Natural killer cell treated with Interleukin-12 subunit alpha and Interleukin-12 subunit beta and Interleukin-15 and Interleukin-18, amount 100 ng/mL, for 72 hours (primary cell): ENCODE measurements around the gene CDSN. TPM values are rescaled to one million over a fixed set of nuclear protein-coding genes. Genes with fewer than 3 reads are reported as not detected.

ENCODE experiments used
- ATAC-seq, 2 donors: fragments of 150-1000 bp; cut with Tn5 transposase in 1 of 2; sonication (Bioruptor Pico), chemical (Tn5 transposase) in 1 of 2; 2 replicates each; pipeline ENCODE4 v1.10.0; 2021
- DNase-seq: peaks from one replicate; pipeline ENCODE4 v3.0.0; 2022; ENCODE audit warnings: low spot score
- H3K27ac Mint-ChIP-seq, 2 donors: 1 replicate in 1 of 2; 2 replicates in 1 of 2; pipeline ENCODE4 v1.8.0; 2022; ENCODE audit warnings: mixed read lengths in 2 of 2, mild to moderate bottlenecking in 1 of 2, moderate library complexity in 1 of 2
- H3K27me3 Mint-ChIP-seq, 2 donors: 1 replicate in 1 of 2; 2 replicates in 1 of 2; pipeline ENCODE4 v1.8.0; 2022; ENCODE audit warnings: mixed read lengths in 2 of 2
- H3K36me3 Mint-ChIP-seq: one replicate; pipeline ENCODE4 v1.8.0; 2022; ENCODE audit warnings: mixed read lengths
- H3K4me1 Mint-ChIP-seq, 2 donors: 1 replicate in 1 of 2; 2 replicates in 1 of 2; pipeline ENCODE4 v1.8.0; 2022; ENCODE audit warnings: low read depth in 2 of 2, mixed read lengths in 2 of 2, mild to moderate bottlenecking in 1 of 2
- H3K4me3 Mint-ChIP-seq: one replicate; pipeline ENCODE4 v1.8.0; 2022; ENCODE audit warnings: mixed read lengths
- H3K9me3 Mint-ChIP-seq: 2 replicates; pipeline ENCODE4 v1.8.0; 2022; ENCODE audit warnings: mixed read lengths
- total RNA-seq, 2 donors: library from RNA; stranded (reverse); gene quantifications; one replicate each; pipeline ENCODE4 v1.2.3, GENCODE V29; 2022

The CDSN gene
- total RNA-seq, 2 donors from 2014 or later: not detected

DNA sequence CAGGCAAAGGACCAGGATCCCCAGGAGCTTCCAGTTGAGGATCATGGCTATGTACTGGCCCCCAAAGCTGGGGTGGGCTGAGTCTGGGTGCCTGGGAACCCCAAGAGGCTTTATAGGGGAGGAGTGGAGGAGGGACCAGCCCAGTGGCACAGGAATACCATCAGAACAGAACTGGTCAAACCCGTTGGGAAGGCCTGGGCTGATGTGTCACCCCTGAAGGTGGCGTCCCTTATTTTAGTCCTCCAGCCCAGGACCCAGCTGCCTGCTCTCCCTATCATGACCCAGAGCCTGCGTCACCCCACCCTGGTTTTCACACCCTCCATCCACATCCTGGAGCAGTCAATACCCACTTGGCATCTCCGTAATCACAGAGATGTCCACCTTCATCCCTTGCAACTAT lies 18.7 kb upstream of the CDSN start, which contains the start of gene PSORS1C2:
TSS of gene PSORS1C2 (minus strand) at position 85 of the 400 bp plus-strand sequence. CDS start at position 45, 40 bp downstream.
- no peaks in the 10 kb centered on the region for H3K36me3 Mint-ChIP-seq
- H3K27me3 Mint-ChIP-seq: peaks cover 0 to 4% of the 10 kb centered on the region in 2 donors
- DNase-seq (no peak), ATAC-seq (no peak)
- H3K4me1 Mint-ChIP-seq: peaks cover 5 to 6% of the 10 kb centered on the region in 2 donors
- no peak within 1 kb of the TSS for H3K4me3 Mint-ChIP-seq
- H3K27ac Mint-ChIP-seq: peak within 1 kb of the TSS; percentile 21 to 78
- no peaks in the 10 kb centered on the region for H3K9me3 Mint-ChIP-seq

DNA sequence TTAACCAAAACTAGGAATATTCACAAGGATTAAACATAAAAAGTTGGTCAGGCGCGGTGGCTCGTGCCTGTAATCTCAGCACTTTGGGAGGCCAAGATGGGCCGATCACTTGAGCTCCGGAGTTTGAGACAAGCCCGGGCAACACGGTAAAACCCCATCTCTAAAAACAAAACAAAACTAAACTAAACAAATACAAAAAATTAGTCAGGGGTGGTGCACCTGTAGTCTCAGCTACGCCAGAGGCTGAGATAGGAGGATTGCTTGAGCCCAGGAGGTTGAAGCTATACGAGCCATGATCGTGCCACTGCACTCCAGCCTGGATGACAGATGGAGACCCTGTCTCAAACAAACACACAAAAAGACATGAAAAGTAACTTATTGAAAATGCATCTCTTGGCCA lies 15.5 kb upstream of the CDSN start:
- H3K9me3 Mint-ChIP-seq: no peaks in the 10 kb centered on the region
- peaks cover 5 to 6% of the 10 kb centered on the region in 2 donors for H3K4me1 Mint-ChIP-seq
- DNase-seq (no peak), ATAC-seq (no peak)
- H3K27ac Mint-ChIP-seq: no peak overlapping the region
- H3K36me3 Mint-ChIP-seq: no peaks in the 10 kb centered on the region
- peaks cover 0 to 4% of the 10 kb centered on the region in 2 donors for H3K27me3 Mint-ChIP-seq
- H3K4me3 Mint-ChIP-seq: no peak overlapping the region

DNA sequence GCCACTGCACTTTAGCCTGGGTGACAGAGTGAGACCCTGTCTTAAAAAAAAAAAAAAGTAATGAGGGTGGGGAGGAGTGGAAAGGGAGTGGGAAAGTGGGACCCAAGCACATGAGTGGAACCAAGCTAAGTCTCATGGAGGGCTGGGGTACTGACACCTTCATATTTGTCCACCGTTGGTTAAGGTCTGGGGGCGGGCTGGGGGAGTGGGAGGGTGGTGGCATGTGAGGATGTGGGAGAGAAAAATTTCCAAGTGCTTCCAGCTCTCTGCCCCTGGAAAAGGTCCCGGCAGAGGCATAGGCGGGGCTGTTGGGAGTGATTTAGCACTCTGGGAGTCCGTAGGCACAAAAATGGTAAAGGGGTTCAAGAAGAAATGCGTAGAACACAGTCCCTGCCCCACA lies 12.6 kb upstream of the CDSN start:
- H3K36me3 Mint-ChIP-seq: no peaks in the 10 kb centered on the region
- H3K9me3 Mint-ChIP-seq: no peaks in the 10 kb centered on the region
- H3K4me3 Mint-ChIP-seq: no peak overlapping the region
- H3K27ac Mint-ChIP-seq: no peak overlapping the region
- peaks cover 7 to 9% of the 10 kb centered on the region in 2 donors for H3K4me1 Mint-ChIP-seq
- no peak for DNase-seq
- H3K27me3 Mint-ChIP-seq: peaks cover 5 to 15% of the 10 kb centered on the region in 2 donors
- ATAC-seq: no peak

DNA sequence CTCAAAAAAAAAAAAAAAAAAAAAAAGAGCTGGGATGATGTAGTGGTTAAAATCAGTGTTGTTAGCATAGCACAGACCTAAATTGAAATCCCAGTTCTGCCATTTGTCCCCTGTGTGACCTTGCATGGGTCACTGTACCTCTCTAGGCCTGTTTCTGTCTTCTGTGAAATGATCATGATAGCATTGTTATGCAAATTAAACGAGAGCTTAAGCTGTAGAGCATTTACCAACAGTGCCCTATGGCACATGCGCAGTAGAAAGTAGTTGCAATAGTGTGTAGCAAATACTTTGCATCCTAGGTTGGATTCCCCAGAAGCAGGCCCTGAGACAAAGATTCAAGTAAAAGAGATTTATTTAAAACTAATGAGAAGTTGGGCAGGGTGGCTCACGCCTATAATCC lies 11.3 kb upstream of the CDSN start:
- Mint-ChIP-seq H3K9me3 (no peaks in the 10 kb centered on the region), H3K36me3 (no peaks in the 10 kb centered on the region), H3K27ac (no peak overlapping the region), H3K27me3 (peaks cover 7 to 15% of the 10 kb centered on the region in 2 donors), H3K4me3 (no peak overlapping the region), H3K4me1 (peaks cover 4% of the 10 kb centered on the region in 2 donors)
- ATAC-seq (no peak), DNase-seq (no peak)

DNA sequence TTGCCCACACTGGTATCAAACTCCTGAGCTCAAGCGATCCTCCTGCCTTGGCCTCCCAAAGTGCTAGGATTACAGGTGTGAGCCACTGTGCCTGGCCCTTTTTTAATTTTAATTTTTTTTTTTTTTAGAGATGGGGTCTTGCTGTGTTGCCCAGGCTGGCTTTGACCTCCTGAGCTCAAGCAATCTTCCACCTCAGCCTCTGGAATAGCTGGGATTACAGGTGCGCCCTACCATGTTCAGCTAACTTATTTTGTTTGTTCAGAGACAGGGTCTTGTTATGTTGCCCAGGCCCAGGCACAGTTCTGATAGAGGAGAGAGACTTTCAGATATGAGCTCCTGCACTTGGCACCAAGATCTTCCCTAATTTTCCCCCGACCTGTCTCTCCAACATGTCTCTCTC lies 10.5 kb upstream of the CDSN start:
- DNase-seq (no peak), ATAC-seq (no peak)
- Mint-ChIP-seq H3K27ac (no peak overlapping the region), H3K36me3 (no peaks in the 10 kb centered on the region), H3K27me3 (peaks cover 7 to 15% of the 10 kb centered on the region in 2 donors), H3K4me1 (peaks cover 4% of the 10 kb centered on the region in 2 donors), H3K9me3 (no peaks in the 10 kb centered on the region), H3K4me3 (no peak overlapping the region)

DNA sequence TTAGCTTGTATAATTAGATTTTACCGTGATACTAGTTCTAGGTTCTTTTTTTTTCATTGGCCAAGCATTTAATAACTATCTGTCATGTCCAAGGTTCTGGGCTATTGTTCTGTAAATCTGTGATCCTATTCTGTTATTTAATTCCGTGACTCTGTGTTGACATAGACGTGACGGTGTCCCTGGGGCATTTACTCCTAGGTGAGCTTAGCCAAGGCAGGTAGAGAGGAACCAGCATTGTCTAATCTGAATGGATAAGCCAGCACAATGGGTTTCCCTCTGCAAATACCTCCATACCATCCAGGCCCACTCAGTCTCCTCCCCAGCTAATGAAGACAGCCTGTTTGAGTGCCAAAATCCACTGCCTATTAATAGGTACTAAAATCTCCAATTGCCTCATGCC lies 8.9 kb upstream of the CDSN start:
- no peak overlapping the region for H3K27ac Mint-ChIP-seq
- DNase-seq: no peak
- peaks cover 4% of the 10 kb centered on the region in 2 donors for H3K4me1 Mint-ChIP-seq
- no peaks in the 10 kb centered on the region for H3K9me3 Mint-ChIP-seq
- no peaks in the 10 kb centered on the region for H3K36me3 Mint-ChIP-seq
- H3K27me3 Mint-ChIP-seq: peaks cover 7 to 15% of the 10 kb centered on the region in 2 donors
- H3K4me3 Mint-ChIP-seq: no peak overlapping the region
- ATAC-seq: no peak

DNA sequence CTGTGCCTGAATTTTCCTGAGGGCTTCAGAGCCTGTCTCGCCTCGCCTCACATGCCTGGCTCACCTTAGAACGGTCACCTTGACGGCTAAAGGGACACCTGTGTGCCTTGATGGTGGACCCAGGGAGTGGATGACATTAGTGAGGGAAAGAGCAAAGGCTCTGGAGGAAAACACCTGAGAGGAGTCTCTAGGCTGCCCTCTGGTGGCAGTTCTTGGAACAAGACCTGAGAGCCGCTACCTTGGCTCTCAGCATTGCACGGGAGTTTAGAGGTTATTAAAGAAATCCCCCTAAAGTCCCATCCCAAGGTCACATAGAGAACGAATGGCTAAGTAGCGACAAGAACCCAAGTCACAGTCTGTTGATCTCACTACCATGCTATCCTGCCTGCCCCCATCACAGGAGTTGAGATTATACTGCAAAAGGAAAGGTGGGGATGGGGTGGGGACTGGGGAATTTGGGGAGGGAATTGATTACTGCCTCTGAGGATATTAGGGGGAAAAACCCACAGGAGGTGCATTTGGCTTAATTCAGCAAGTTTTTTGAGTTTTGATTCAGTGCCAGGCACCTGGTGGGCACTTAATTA lies 7.9 kb upstream of the CDSN start:
- H3K36me3 Mint-ChIP-seq: no peaks in the 10 kb centered on the region
- ATAC-seq: peak in 1 of 2 donors; percentile 63
- H3K4me3 Mint-ChIP-seq: no peak overlapping the region
- peaks cover 7 to 15% of the 10 kb centered on the region in 2 donors for H3K27me3 Mint-ChIP-seq
- no peaks in the 10 kb centered on the region for H3K9me3 Mint-ChIP-seq
- no peak overlapping the region for H3K27ac Mint-ChIP-seq
- DNase-seq: no peak
- peaks cover 4% of the 10 kb centered on the region in 2 donors for H3K4me1 Mint-ChIP-seq

DNA sequence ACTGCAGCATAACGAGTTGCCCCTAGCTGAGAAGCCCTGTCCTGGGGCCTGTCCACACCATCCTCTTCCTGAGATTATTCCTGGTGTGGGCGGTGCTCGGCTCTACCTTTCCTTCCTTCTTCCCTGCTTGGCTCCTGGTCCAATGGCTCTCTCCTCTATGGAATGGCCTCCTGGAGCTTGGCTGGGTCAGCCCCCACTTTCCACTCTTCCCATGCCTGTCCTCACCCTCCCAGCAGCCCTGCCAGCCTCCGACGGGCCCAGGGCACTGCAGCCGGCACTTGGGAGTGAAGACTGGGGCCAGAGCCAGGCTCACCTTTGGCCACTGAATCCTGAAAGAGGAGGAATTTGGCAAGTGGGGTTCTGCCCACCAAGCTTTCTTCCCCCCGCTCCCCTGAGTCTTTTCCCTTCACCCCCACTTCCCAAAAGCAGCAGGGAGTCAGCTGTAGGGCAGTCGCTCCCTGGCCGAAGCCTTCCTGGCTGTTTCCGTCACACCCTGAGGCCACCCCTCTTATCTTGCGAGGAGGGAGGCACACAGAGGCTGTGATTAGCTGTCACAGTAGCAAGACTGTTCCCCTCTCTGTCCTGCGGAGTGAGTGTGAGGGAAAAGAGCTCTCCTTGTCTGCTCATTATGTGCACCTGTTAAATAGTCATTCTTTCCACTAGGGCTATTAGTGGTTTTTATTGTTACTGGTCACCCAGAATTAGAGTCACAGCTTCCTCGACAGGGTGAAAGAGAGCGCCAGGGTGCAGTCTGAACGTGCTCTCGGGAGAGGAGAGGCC lies 6.3 kb upstream of the CDSN start:
- ATAC-seq: no peak
- Mint-ChIP-seq H3K27me3 (peaks cover 7 to 15% of the 10 kb centered on the region in 2 donors), H3K36me3 (no peaks in the 10 kb centered on the region)

DNA sequence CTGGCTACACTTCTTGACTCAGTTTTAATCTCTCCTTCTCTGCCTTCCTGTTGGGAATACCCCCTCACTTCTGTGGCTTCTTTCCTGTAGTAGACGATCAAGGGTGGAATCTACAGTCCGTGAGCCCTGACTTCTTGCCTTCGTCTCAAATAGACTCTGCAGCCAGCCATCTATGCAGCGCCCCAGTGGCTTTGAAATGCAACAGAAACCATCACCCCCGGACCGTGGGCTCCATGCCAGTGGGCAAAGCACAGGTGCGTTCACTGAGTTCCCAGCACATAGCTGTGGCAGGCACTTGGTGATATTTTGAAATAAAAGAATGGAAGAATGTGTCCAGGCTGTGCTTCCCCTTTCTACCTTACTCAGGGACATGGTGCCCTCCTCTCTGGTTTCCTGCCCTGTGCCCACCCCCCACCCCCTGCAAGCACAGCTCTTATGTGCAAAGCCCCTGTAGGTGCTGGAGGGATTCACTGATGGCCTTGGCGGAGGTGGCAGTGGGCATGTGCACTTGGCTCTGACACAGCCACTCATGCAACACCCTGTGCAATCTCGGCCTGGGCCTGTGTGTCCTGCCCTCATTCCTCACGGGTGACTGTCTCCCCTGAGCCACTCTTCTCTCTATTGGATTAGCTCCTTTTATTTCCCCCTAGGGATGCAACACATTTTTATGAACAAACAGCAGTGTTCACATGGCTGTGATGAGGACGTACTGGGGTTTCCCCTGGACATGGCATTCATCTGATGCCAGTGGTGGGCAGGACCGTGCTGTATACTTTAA lies 5.5 kb upstream of the CDSN start:
- H3K36me3 Mint-ChIP-seq: no peaks in the 10 kb centered on the region
- H3K4me1 Mint-ChIP-seq: peaks cover 4% of the 10 kb centered on the region in 2 donors
- no peak for DNase-seq
- H3K27me3 Mint-ChIP-seq: peaks cover 7 to 15% of the 10 kb centered on the region in 2 donors
- H3K9me3 Mint-ChIP-seq: no peaks in the 10 kb centered on the region
- no peak for ATAC-seq
- no peak overlapping the region for H3K27ac Mint-ChIP-seq
- H3K4me3 Mint-ChIP-seq: no peak overlapping the region

More for the DNA sequence above, 6.3 kb upstream of the CDSN start:
- DNase-seq: no peak
- Mint-ChIP-seq H3K27ac (no peak overlapping the region), H3K4me3 (no peak overlapping the region), H3K4me1 (peaks cover 4% of the 10 kb centered on the region in 2 donors), H3K9me3 (no peaks in the 10 kb centered on the region)

DNA sequence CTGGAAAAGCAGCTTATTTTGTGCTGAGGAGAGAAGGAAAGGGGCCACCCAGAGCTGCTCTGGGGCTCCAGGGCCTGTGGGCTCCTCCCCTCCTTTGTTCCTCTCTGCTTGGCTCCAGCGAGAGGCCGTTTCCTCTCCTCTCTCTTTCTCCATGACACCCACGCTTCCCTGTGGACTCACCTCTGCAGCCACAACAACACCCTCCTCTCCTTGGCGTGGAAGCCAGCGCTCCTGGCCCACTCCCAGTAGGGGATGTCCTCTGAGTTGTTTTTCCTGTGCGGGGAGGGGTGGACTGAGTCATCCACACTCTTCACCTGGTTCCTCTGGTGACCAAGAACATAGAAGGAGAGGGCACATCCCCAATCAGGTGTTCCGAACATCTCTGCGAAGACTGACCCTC lies 4.9 kb upstream of the CDSN start:
- DNase-seq (no peak), ATAC-seq (no peak)
- Mint-ChIP-seq H3K4me3 (no peak overlapping the region), H3K9me3 (no peaks in the 10 kb centered on the region), H3K36me3 (no peaks in the 10 kb centered on the region), H3K4me1 (peaks cover 4% of the 10 kb centered on the region in 2 donors), H3K27me3 (peaks cover 7 to 15% of the 10 kb centered on the region in 2 donors), H3K27ac (no peak overlapping the region)

DNA sequence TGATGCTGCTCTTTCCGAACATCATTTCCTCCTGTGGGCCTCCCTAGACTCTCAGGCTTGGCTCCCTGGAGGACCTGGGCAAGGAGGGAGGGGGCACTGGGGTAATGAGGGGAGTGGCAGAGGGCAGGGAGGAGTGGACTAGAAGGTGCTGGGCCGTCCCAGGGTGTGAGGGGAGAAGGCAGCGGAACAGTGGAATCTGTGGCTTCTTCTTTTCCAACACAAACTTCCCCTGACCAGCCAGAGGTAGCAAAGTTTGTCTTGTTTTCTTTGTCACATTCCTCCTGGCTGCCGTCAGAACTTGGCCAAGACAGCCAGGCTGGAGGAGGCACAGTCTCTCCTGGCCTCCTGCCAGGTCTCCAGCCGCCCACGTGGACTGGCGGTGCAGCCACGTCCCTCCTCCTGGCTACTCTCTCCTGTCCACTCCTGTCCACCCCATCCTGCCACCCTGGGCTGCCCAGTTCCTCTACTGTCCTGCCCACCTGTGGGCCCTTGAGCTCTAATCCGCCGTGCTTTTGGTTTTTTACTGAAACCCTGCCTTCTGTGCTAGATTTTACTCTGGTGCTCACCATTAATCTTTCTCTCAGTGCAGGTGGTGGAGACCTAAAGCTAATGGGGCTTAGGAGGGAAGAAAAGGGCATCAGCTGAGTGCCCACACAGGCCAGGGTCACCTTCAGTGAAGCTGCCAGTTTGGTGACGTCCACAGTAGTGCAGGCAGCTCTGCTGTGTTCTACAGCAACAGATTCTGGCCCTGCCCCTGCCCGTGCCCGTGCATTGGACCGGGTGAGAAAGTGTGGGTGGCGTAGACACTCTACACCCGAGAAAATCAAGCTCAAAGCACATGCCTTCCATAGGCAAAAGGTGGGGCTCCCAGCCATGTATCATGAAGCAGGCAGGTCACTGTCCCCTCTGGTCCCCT lies 2.8 kb upstream of the CDSN start:
- Mint-ChIP-seq H3K36me3 (no peaks in the 10 kb centered on the region), H3K4me3 (no peak overlapping the region), H3K9me3 (no peaks in the 10 kb centered on the region), H3K27me3 (peaks cover 9 to 11% of the 10 kb centered on the region in 2 donors), H3K4me1 (peaks cover 3 to 4% of the 10 kb centered on the region in 2 donors), H3K27ac (no peak overlapping the region)
- DNase-seq: no peak
- ATAC-seq: no peak

DNA sequence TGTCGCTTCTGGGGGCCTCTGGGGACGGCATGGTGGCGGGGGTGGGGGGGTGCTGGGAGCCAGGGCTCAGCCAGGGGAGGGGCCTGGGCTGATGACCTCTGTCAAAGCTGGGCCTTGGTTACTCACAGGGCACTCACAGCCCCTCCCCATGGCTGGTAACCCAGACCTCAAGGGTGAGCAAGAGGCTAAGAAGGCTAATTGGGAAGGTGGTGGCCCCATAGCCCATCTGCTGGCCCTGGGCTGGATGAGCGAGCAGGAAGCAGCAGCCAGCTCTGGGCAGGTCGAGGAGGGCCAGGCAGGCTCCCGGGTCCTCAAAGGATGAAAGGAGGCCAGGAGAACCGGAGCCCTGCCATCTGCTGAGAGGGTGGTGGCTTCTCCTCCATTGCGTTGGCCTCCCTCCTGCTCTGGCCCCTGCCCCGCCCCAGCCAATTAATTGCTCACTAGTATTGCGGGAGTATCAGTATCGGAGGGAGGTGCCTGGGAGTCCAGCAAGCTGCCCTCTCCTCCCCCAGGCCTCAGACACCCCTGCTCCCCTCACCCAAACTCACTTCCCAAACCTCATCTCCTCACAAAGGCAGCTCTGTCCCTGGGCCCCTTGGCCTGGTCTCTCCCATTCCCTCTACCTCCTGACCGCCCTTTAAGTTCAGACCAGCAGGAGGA lies 1.0 kb upstream of the CDSN start:
- peaks cover 7 to 9% of the 10 kb centered on the region in 2 donors for H3K27me3 Mint-ChIP-seq

DNA sequence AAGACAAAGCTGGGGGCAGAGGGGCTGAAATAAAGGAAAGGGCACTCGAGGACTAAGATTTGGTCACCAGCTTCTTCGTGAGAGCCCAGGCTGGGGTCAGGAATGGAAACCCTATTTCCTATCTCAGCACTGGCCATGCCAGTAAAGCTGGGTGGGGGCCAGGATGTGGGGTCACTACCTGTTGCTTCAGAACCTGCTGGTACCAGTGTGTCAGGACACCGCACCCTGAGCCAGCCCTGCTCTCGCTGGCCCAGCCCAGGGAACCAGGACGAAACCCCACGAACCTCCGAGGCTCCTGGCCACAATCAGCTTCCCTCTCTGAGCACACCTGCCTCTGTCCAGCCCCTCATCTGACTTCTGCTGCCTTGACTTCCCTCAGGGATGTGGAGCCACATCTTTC lies 2.1 kb downstream of the CDSN start:
- Mint-ChIP-seq H3K36me3 (no peaks in the 10 kb centered on the region), H3K4me1 (no peaks in the 10 kb centered on the region), H3K9me3 (no peaks in the 10 kb centered on the region), H3K4me3 (no peak overlapping the region), H3K27me3 (peaks cover 18 to 21% of the 10 kb centered on the region in 2 donors), H3K27ac (no peak overlapping the region)
- no peak for DNase-seq
- ATAC-seq: no peak

More for the DNA sequence above, 1.0 kb upstream of the CDSN start:
- Mint-ChIP-seq H3K4me3 (no peak overlapping the region), H3K27ac (no peak overlapping the region), H3K36me3 (no peaks in the 10 kb centered on the region), H3K9me3 (no peaks in the 10 kb centered on the region), H3K4me1 (no peaks in the 10 kb centered on the region)
- no peak for DNase-seq
- no peak for ATAC-seq
